ENCODE results near the gene SETD1A. TPM values are rescaled to one million over a fixed set of nuclear protein-coding genes. Genes with fewer than 3 reads are reported as not detected.

Gene SETD1A
- total and polyA plus RNA-seq, 2 of the 8 experiments (the other 6 are each of a cell fraction or from before 2014, with no cell fraction given), result 4.8 to 29.0 TPM

DNA sequence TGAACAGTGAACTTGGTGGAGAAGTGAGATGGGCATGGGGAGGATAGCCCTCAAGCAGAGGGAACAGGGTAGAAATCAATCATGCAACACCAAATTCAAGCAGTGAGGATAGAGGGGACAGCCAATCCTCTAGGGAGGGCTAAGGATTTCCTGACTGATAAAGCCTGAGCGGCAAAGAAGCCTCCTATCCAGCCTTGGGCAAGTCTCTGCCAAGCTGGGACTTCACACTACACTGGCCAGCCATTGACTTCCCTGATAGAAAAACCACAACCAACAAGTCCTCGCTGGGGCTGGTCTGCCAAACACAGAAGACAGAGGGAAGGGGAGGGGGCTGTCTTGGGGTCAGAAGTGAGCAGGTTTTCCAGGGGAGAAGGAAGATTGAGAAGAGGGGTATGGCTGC is 36.7 kb upstream of the SETD1A start:
- Histone ChIP-seq H2BK12ac (ENCODE audit: low read depth, low read length) (no peak overlapping the region), H2BK120ac (replicated peaks; ENCODE audit: low read depth, low read length) (no peak overlapping the region), H3K56ac (replicated peaks; ENCODE audit: insufficient read length, low read depth, low read length) (no peak overlapping the region), H4K5ac (ENCODE audit: insufficient read length, low read depth, low read length) (no peak overlapping the region), H3K27me3 (replicated peaks in 1 of 4; ENCODE audit: control insufficient read depth in 3 of 4, extremely low read depth in 1 of 4, insufficient read depth in 3 of 4, low read length in 3 of 4) (no peaks in the 10 kb centered on the region), H2BK5ac (ENCODE audit: low read depth, low read length) (no peak overlapping the region), H3K79me2 (ENCODE audit: control insufficient read depth in 1 of 2, insufficient read depth in 2 of 2, low read length in 2 of 2) (peaks cover 0 to 10% of the 10 kb centered on the region in 2 experiments; a peak in 2 of 4 replicates), H2BK15ac (ENCODE audit: low read length) (no peak overlapping the region), H2BK20ac (ENCODE audit: low read length) (no peak overlapping the region), H3K23me2 (ENCODE audit: low read depth, low read length) (peaks cover 8% of the 10 kb centered on the region; the same call in 1 of the 2 replicates), H3K4ac (replicated peaks; ENCODE audit: insufficient read length, low read depth, low read length) (no peak overlapping the region), H3K9ac (replicated peaks in 1 of 4; ENCODE audit: extremely low read depth in 1 of 4, low read depth in 3 of 4, low read length in 3 of 4) (no peak overlapping the region), H4K8ac (ENCODE audit: extremely low read depth, insufficient read depth, low read length) (no peak overlapping the region), H3K79me1 (ENCODE audit: low read depth, low read length) (peaks cover 4% of the 10 kb centered on the region), H3K9me3 (ENCODE audit: insufficient read depth in 2 of 2, low read depth in 1 of 2, low read length in 1 of 2) (no peaks in the 10 kb centered on the region), H2AK5ac (ENCODE audit: low read depth, low read length) (no peak overlapping the region), H2AFZ (ENCODE audit: low read length) (no peak overlapping the region), H3K18ac (ENCODE audit: extremely low read depth, low read length) (no peak overlapping the region), H3K4me2 (ENCODE audit: insufficient read depth in 1 of 2, low read depth in 2 of 2, low read length in 2 of 2) (no peak overlapping the region), H3K14ac (ENCODE audit: insufficient read length) (no peak overlapping the region), H3K4me1 (replicated peaks in 1 of 4; ENCODE audit: control insufficient read depth in 3 of 4, insufficient read depth in 4 of 4, low read length in 3 of 4) (peaks cover 0 to 5% (median under 1%) of the 10 kb centered on the region in 4 experiments; a peak in 3 of 7 replicates), H3K4me3 (ENCODE audit: extremely low read depth in 1 of 4, insufficient read depth in 2 of 4, low read depth in 3 of 4, low read length in 4 of 4) (no peak overlapping the region), H4K91ac (replicated peaks; ENCODE audit: insufficient read length, low read length) (no peak overlapping the region), H4K20me1 (replicated peaks in 1 of 2; ENCODE audit: control insufficient read depth in 1 of 2, insufficient read depth in 2 of 2, low read length in 2 of 2) (peaks cover 2 to 3% of the 10 kb centered on the region in 2 experiments), H3K23ac (ENCODE audit: insufficient read length) (no peak overlapping the region), H3K36me3 (ENCODE audit: control insufficient read depth in 2 of 4, insufficient read depth in 4 of 4, low read length in 3 of 4) (peaks cover 0 to 2% (median 0%) of the 10 kb centered on the region in 4 experiments; a peak in 1 of 8 replicates), H3K27ac (ENCODE audit: low read depth, low read length) (no peak overlapping the region)
- FAIRE-seq (no peak), DNase-seq (ENCODE audit: low read depth in 1 of 2, low spot score in 2 of 2) (no peak)
- WGBS, 2 experiments (ENCODE audit: extremely low coverage in 1 of 2, insufficient coverage in 1 of 2, insufficient read length in 1 of 2, insufficient replicate concordance in 2 of 2, low coverage in 1 of 2, low lambda C conversion rate in 2 of 2, missing lambda C conversion rate in 1 of 2), result 69% methylated on average over 2 of the region's 2 CpGs; no CpG with 5 or more reads in 1 of the 2 experiments
- POLR2A ChIA-PET (ENCODE audit: partially characterized antibody), result interaction anchor here (0.8 kb wide), 1 partner anchor 46 kb away, joined by 3 read pairs; no protein-coding TSS in a partner anchor
- TF ChIP-seq, protein P1, sequence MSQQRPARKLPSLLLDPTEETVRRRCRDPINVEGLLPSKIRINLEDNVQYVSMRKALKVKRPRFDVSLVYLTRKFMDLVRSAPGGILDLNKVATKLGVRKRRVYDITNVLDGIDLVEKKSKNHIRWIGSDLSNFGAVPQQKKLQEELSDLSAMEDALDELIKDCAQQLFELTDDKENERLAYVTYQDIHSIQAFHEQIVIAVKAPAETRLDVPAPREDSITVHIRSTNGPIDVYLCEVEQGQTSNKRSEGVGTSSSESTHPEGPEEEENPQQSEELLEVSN (IDR thresholded peaks at IDR 0.05), result no peak
- CTCF ChIA-PET (ENCODE audit: partially characterized antibody), result interaction anchor here (0.6 to 8.0 kb wide), 9 partner anchors 19 to 984 kb away, joined by 3 to 63 read pairs (median 4); no protein-coding TSS in a partner anchor

All from H1 (cell line).